ENCODE measurements around the gene CECR2. TPM values are rescaled to one million over a fixed set of nuclear protein-coding genes. Genes with fewer than 3 reads are reported as not detected.

The CECR2 gene
- not detected for total RNA-seq
- polyA plus RNA-seq (2013, experiment 1 of 2) = 0.03 TPM
- 0.33 TPM for polyA plus RNA-seq (2013, experiment 2 of 2)
- total RNA-seq = 0 to 2.4 (median 0.08) reads per million in 172 experiments

DNA sequence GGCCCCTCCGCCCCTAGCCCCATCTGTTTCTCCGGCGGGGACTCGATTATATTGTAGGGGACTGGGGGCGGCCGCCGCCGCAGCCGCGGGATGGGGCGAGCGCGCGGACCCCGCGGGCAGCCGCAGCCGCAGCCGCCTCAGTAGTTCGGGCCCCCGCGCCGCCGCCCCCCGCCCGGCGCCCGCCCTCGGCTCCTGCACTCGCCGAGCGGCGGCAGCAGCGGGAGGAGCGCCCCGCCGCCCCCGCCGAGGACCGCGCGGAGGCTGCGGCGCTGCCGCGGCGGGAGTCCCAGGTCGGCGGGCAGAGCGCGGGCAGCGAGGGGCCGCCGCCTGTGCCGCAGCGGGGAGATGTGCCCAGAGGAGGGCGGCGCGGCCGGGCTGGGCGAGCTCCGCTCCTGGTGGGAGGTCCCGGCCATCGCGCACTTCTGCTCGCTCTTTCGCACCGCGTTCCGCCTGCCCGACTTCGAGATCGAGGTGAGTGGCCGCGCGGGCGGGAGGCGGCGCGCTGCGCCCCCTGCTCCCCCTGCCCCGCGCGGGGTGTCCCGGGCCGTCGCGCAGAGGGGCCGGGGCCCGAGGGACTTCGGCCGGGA, at the start of gene CECR2:
TSS of gene CECR2 (plus strand) at position 22 of the 587 bp plus-strand sequence. CDS start at position 346, 324 bp downstream.
- no peak for TF ChIP-seq CTCF (IDR thresholded peaks at IDR 0.05)

GRCh38 chr22:17319546-17319945, 49.7 kb upstream of the CECR2 start:
- no peak overlapping the region for H3K4me3 Mint-ChIP-seq
- TF ChIP-seq CTCF (IDR thresholded peaks at IDR 0.05) = no peak
- no peaks in the 10 kb centered on the region for H3K9me3 Mint-ChIP-seq
- Histone ChIP-seq H3K27me3 (ENCODE audit: control insufficient read depth in 1 of 2, insufficient read depth in 2 of 2, low read length in 2 of 2) (no peaks in the 10 kb centered on the region), H3K9me3 (ENCODE audit: control insufficient read depth in 1 of 2, insufficient read depth in 1 of 2, low read length in 2 of 2) (no peaks in the 10 kb centered on the region), H3K4me3 (ENCODE audit: low read length) (no peak overlapping the region), H3K36me3 (ENCODE audit: insufficient read depth, low read length) (no peaks in the 10 kb centered on the region), H3K4me1 (ENCODE audit: insufficient read depth, low read length) (no peaks in the 10 kb centered on the region), H3K27ac (ENCODE audit: low read depth in 1 of 2, low read length in 2 of 2) (no peak overlapping the region)
- no peak overlapping the region for H3K27ac Mint-ChIP-seq
- DNase-seq (no peak), ATAC-seq (ENCODE audit: poor library complexity) (no peak)
- H3K36me3 Mint-ChIP-seq (ENCODE audit: low read depth) = no peaks in the 10 kb centered on the region
- intact Hi-C loops (cut with DNase I, micrococcal nuclease) = no loop called here
- ChIA-PET POLR2A (no interaction called here), CTCF (no interaction called here)
- H3K4me1 Mint-ChIP-seq (ENCODE audit: low read depth) = no peaks in the 10 kb centered on the region
- no peaks in the 10 kb centered on the region for H3K27me3 Mint-ChIP-seq

More for the DNA sequence above, at the start of gene CECR2:
- H3K4me1 Mint-ChIP-seq (ENCODE audit: low read depth) = peaks cover 29% of the 10 kb centered on the region
- H3K27me3 Mint-ChIP-seq = peaks cover 74% of the 10 kb centered on the region
- Histone ChIP-seq H3K4me3 (ENCODE audit: low read length) (peak within 1 kb of the TSS; percentile 43), H3K4me1 (ENCODE audit: insufficient read depth, low read length) (peaks cover 17% of the 10 kb centered on the region), H3K9me3 (ENCODE audit: control insufficient read depth in 1 of 2, insufficient read depth in 1 of 2, low read length in 2 of 2) (peaks cover 0 to 6% of the 10 kb centered on the region in 2 experiments), H3K27ac (ENCODE audit: low read depth in 1 of 2, low read length in 2 of 2) (no peak within 1 kb of the TSS), H3K27me3 (ENCODE audit: control insufficient read depth in 1 of 2, insufficient read depth in 2 of 2, low read length in 2 of 2) (peaks cover 32 to 63% of the 10 kb centered on the region in 2 experiments), H3K36me3 (ENCODE audit: insufficient read depth, low read length) (no peaks in the 10 kb centered on the region)
- H3K9me3 Mint-ChIP-seq = no peaks in the 10 kb centered on the region
- H3K27ac Mint-ChIP-seq = no peak within 1 kb of the TSS
- peak within 1 kb of the TSS; percentile 81 for H3K4me3 Mint-ChIP-seq
- ATAC-seq (ENCODE audit: poor library complexity) (peak; percentile 43), DNase-seq (peak in 8 of 14 experiments; percentile 2 to 52 (median 20))
- intact Hi-C loops (cut with DNase I, micrococcal nuclease) = loop anchor here (5.0 to 10.0 kb wide), 6 partner anchors 55 to 292 kb away; partner anchors contain the start of gene ADA2 (in 2 of the 2)
- POLR2A ChIA-PET = no interaction called here
- CTCF ChIA-PET = no interaction called here
- H3K36me3 Mint-ChIP-seq (ENCODE audit: low read depth) = no peaks in the 10 kb centered on the region

- no peaks in the 10 kb centered on the region for H3K9me3 Mint-ChIP-seq
- no peaks in the 10 kb centered on the region for H3K4me1 Mint-ChIP-seq (ENCODE audit: low read depth)
- ChIA-PET CTCF (no interaction called here), POLR2A (no interaction called here)
- DNase-seq = no peak
- no peak overlapping the region for H3K4me3 Mint-ChIP-seq
- ATAC-seq (ENCODE audit: poor library complexity) = no peak
- H3K27ac Mint-ChIP-seq = no peak overlapping the region
- Histone ChIP-seq H3K4me1 (ENCODE audit: insufficient read depth, low read length) (no peaks in the 10 kb centered on the region), H3K9me3 (ENCODE audit: control insufficient read depth in 1 of 2, insufficient read depth in 1 of 2, low read length in 2 of 2) (no peaks in the 10 kb centered on the region), H3K36me3 (ENCODE audit: insufficient read depth, low read length) (no peaks in the 10 kb centered on the region), H3K27me3 (ENCODE audit: control insufficient read depth in 1 of 2, insufficient read depth in 2 of 2, low read length in 2 of 2) (no peaks in the 10 kb centered on the region), H3K4me3 (ENCODE audit: low read length) (no peak overlapping the region), H3K27ac (ENCODE audit: low read depth in 1 of 2, low read length in 2 of 2) (no peak overlapping the region)
- intact Hi-C loops (cut with DNase I, micrococcal nuclease) = no loop called here
- no peaks in the 10 kb centered on the region for H3K27me3 Mint-ChIP-seq
- no peaks in the 10 kb centered on the region for H3K36me3 Mint-ChIP-seq (ENCODE audit: low read depth)
- TF ChIP-seq CTCF (IDR thresholded peaks at IDR 0.05) = no peak
These were observed 46.7 kb upstream of the CECR2 start for GRCh38 chr22:17322511-17322910.

Measured in CD4-positive, alpha-beta T cell (primary cell).